Stimulated activated CD4-positive, alpha-beta T cell treated with anti-CD3 and anti-CD28 coated beads, Interleukin-12 subunit alpha, Interleukin-12 subunit beta, amount 100 ng/mL, for 4 hours (primary cell): Measurements from ENCODE around the gene KRTAP16-1.
"Not testable (repeated sequence)": the region's sequence is repeated elsewhere in the genome, so short reads cannot be mapped to it uniquely, and the experiment has no call there.

Experiments used
- DNase-seq: peaks from one replicate; pipeline ENCODE4 v3.0.0-alpha.2; 2020

KRTAP16-1 gene

GRCh38 chr17:41308918-41309359 is at the start of gene KRTAP16-1:
Gene KRTAP16-1, minus strand, starts transcription at chr17:41309309. Its CDS starts 56 bp downstream, at chr17:41309253.
- DNase-seq, result no peak

GRCh38 chr17:41354536-41354935 is 45.4 kb upstream of the KRTAP16-1 start:
- no peak for DNase-seq

GRCh38 chr17:41352597-41353366 is 43.7 kb upstream of the KRTAP16-1 start:
- DNase-seq, result no peak

- DNase-seq, result no peak
Measured at GRCh38 chr17:41351177-41351576, 42.1 kb upstream of the KRTAP16-1 start.

GRCh38 chr17:41350381-41350878 is 41.3 kb upstream of the KRTAP16-1 start, which contains the start of gene KRT33A:
Gene KRT33A, minus strand, starts transcription at chr17:41350828. Its CDS starts 61 bp downstream, at chr17:41350767.
- DNase-seq, result not testable (repeated sequence)

- no peak for DNase-seq
Measured at GRCh38 chr17:41347869-41348760, 39.0 kb upstream of the KRTAP16-1 start.

GRCh38 chr17:41346421-41346820 is 37.3 kb upstream of the KRTAP16-1 start:
- not testable (repeated sequence) for DNase-seq

- no peak for DNase-seq
Measured at GRCh38 chr17:41345992-41346391, 36.9 kb upstream of the KRTAP16-1 start.

- no peak for DNase-seq
Measured at GRCh38 chr17:41343029-41343428, 33.9 kb upstream of the KRTAP16-1 start.

GRCh38 chr17:41340934-41341861 is 32.1 kb upstream of the KRTAP16-1 start:
- peak; percentile 20 for DNase-seq

- DNase-seq, result no peak
Measured at GRCh38 chr17:41340494-41340893, 31.4 kb upstream of the KRTAP16-1 start.

GRCh38 chr17:41339571-41340172 is 30.6 kb upstream of the KRTAP16-1 start:
- DNase-seq, result no peak

- DNase-seq, result no peak
Measured at GRCh38 chr17:41338961-41339485, 29.9 kb upstream of the KRTAP16-1 start.

GRCh38 chr17:41335747-41336146 is 26.6 kb upstream of the KRTAP16-1 start:
- no peak for DNase-seq

GRCh38 chr17:41334385-41335305 is 25.5 kb upstream of the KRTAP16-1 start:
- DNase-seq, result no peak

- no peak for DNase-seq
Measured at GRCh38 chr17:41333836-41334235, 24.7 kb upstream of the KRTAP16-1 start.

GRCh38 chr17:41333098-41333497 is 24.0 kb upstream of the KRTAP16-1 start:
- DNase-seq, result no peak

- DNase-seq, result no peak
Measured at GRCh38 chr17:41332239-41332638, 23.1 kb upstream of the KRTAP16-1 start.

- DNase-seq, result no peak
Measured at GRCh38 chr17:41331606-41332005, 22.5 kb upstream of the KRTAP16-1 start.

- no peak for DNase-seq
Measured at GRCh38 chr17:41329279-41329948, 20.3 kb upstream of the KRTAP16-1 start.
